Left ventricle myocardium inferior (tissue), 1 donor: Measurements from ENCODE around the gene TSHZ3. TPM values are rescaled to one million over a fixed set of nuclear protein-coding genes. Genes with fewer than 3 reads are reported as not detected.
A peak's percentile ranks its signal among the peaks of the same experiment; 100 is the strongest.

Experiments used
- DNase-seq: peaks from one replicate; pipeline ENCODE4 v3.0.0-alpha.2; 2020
- H3K27ac ChIP-seq: fragments of 200-600 bp; replicated peaks from 2 replicates; pipeline ENCODE4 v1.8.0; 2021
- H3K27me3 ChIP-seq: fragments of 200-600 bp; 2 replicates; pipeline ENCODE4 v1.8.0; 2021; ENCODE audit warnings: low read depth
- H3K36me3 ChIP-seq: fragments of 200-600 bp; 2 replicates; pipeline ENCODE4 v1.8.0; 2021
- H3K4me1 ChIP-seq: fragments of 200-600 bp; 2 replicates; pipeline ENCODE4 v1.8.0; 2021
- H3K4me3 ChIP-seq: fragments of 200-600 bp; 2 replicates; pipeline ENCODE4 v1.8.0; 2021; ENCODE audit warnings: mild to moderate bottlenecking, moderate library complexity
- H3K9me3 ChIP-seq: fragments of 200-600 bp; replicated peaks from 2 replicates; pipeline ENCODE4 v1.8.0; 2021
- intact Hi-C: fragments of 100-400 bp; cut with micrococcal nuclease; formaldehyde crosslinking; loops from one replicate; pipeline ENCODE4 v1.11.0; 2022
- total RNA-seq: library from RNA; stranded (reverse); fragmentation: NEBNext Ultra II Directional; extraction: Animal tissue kit (Norgen Biotek cat#: 25700); gene quantifications from one replicate; pipeline ENCODE4 v1.2.1, GENCODE V29; 2021
- TF ChIP-seq, protein P1 (sequence below): fragments of 200-600 bp; IDR thresholded peaks from 2 replicates; pipeline ENCODE4 v1.8.0; 2021; ENCODE audit warnings: antibody characterized with exemption, mild to moderate bottlenecking, borderline replicate concordance
- donor health status: DM: no; HTN: yes; CAD: no; lungs with severe emphysema.

The TSHZ3 gene
- total RNA-seq, 1 donor from 2014 or later: 2.9 TPM

DNA sequence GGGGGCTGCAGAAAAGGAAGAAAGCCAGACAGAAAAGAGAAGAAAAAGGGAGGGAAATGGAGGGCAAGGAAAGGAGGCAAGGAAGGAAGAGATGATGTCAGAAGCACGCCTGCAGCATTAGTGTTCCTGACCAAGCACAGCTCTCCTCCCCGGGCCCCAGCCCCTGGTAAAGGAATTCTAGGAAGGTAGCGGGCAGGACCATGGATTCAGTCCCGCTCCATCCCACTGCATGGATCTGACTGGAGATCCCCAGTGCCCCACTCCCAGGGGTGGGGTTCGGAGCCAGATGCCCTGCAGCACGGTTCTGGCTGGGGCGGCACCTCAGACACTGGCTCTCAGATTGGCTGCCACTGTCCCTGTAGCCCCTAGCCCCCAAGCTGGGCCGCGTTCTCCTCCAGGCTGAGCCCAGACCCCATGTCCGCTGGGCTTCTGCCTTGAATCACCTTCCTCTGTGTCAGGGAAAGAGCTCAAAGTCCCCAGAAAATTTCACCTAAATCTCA lies 59.8 kb downstream of the TSHZ3 start:
- Histone ChIP-seq H3K27me3 (no peaks in the 10 kb centered on the region), H3K27ac (no peak overlapping the region), H3K4me3 (no peak overlapping the region), H3K36me3 (no peaks in the 10 kb centered on the region), H3K9me3 (no peaks in the 10 kb centered on the region), H3K4me1 (peaks cover 5% of the 10 kb centered on the region)
- TF ChIP-seq, protein P1, sequence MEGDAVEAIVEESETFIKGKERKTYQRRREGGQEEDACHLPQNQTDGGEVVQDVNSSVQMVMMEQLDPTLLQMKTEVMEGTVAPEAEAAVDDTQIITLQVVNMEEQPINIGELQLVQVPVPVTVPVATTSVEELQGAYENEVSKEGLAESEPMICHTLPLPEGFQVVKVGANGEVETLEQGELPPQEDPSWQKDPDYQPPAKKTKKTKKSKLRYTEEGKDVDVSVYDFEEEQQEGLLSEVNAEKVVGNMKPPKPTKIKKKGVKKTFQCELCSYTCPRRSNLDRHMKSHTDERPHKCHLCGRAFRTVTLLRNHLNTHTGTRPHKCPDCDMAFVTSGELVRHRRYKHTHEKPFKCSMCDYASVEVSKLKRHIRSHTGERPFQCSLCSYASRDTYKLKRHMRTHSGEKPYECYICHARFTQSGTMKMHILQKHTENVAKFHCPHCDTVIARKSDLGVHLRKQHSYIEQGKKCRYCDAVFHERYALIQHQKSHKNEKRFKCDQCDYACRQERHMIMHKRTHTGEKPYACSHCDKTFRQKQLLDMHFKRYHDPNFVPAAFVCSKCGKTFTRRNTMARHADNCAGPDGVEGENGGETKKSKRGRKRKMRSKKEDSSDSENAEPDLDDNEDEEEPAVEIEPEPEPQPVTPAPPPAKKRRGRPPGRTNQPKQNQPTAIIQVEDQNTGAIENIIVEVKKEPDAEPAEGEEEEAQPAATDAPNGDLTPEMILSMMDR: no peak
- intact Hi-C loops: no loop called here
- DNase-seq: no peak

DNA sequence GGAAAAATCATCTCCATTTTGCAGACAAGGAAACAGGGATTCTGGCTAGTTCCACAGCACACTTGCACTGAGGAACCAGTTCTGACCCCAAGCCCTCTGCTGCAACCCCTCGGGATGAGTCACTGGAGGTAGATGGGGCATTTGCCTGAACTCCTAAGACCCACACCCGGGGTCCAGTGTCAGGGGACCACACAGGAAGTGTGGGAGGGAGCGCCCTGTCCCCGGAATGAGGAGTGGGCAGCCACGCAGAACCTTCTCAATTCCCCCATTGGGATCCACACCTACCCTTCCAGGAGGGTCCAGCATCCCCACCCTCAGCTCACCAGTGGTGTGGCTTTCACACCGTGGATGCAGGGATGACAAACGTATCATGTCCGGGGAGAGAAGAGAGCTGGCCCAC lies 62.7 kb downstream of the TSHZ3 start:
- H3K9me3 ChIP-seq: no peaks in the 10 kb centered on the region
- intact Hi-C loops: no loop called here
- H3K4me3 ChIP-seq: no peak overlapping the region
- no peak for DNase-seq
- H3K4me1 ChIP-seq: peaks cover 5% of the 10 kb centered on the region
- H3K27ac ChIP-seq: no peak overlapping the region
- no peaks in the 10 kb centered on the region for H3K36me3 ChIP-seq
- H3K27me3 ChIP-seq: no peaks in the 10 kb centered on the region
- TF ChIP-seq, protein P1: no peak

DNA sequence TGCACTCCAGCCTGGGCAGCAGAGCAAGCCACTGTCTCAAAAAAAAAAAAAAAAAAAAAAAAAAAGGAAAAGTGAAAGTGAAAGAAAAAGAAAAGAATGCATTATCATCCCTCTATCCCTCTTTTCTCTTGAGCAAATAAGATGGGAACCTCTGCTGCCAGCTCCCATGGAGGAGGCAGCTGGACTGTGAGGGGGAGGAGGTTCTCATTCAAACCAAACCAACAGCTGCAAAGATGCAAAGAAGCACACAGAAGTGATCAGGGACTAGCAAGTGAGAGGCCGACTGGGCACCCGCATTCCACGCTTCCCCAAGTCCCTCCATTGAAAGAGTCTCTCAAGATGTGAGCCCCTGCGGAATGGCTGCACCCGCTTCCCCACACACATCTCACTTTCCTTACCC lies 63.5 kb downstream of the TSHZ3 start:
- no peaks in the 10 kb centered on the region for H3K27me3 ChIP-seq
- TF ChIP-seq, protein P1: no peak
- H3K4me3 ChIP-seq: no peak overlapping the region
- no peaks in the 10 kb centered on the region for H3K9me3 ChIP-seq
- peaks cover 5% of the 10 kb centered on the region for H3K4me1 ChIP-seq
- peak overlapping the region; percentile 23 for H3K27ac ChIP-seq
- DNase-seq: no peak
- H3K36me3 ChIP-seq: no peaks in the 10 kb centered on the region
- intact Hi-C loops: no loop called here

DNA sequence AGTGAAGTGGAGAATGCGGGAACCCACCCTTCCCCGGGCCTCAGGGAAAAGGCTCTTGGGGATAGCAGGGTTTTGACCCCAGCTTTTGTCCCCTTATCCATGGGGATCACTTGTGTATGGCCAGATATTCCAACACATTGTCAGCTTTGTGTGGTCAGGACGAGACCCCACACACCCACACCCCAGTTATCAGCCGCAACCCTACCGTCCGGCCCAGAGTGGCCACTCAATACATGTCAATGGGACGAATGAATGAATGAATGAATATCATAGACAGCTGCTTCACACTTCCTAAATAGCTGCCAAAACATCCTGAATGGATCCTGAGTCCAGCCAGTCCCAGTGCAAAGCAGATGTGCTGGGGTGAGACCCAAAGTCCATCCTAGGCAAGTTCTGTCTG lies 64.6 kb downstream of the TSHZ3 start:
- Histone ChIP-seq H3K27ac (no peak overlapping the region), H3K4me1 (peaks cover 5% of the 10 kb centered on the region), H3K9me3 (no peaks in the 10 kb centered on the region), H3K27me3 (no peaks in the 10 kb centered on the region), H3K36me3 (no peaks in the 10 kb centered on the region), H3K4me3 (no peak overlapping the region)
- TF ChIP-seq, protein P1: no peak
- intact Hi-C loops: no loop called here
- no peak for DNase-seq

DNA sequence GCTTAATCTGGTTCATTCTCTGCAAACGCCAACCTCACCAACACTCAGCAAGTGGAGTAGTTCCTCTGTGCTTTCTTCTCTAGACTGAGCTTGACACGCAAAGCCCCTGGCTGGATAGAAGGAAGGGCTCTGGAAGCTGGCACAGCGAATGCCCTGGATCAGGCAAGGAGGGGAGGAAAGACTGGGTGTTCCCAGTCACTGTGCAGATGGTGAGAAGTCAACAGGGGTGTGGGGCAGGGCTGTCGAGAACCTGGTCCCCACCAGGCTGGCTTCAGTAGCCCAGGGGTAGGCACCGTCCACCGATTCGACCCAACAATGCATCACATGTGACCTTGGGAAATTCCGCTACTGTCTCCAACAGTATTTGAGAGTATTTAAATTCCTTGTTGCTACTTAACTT lies 65.5 kb downstream of the TSHZ3 start:
- TF ChIP-seq, protein P1: no peak
- H3K27me3 ChIP-seq: no peaks in the 10 kb centered on the region
- no peaks in the 10 kb centered on the region for H3K9me3 ChIP-seq
- H3K4me1 ChIP-seq: peaks cover 5% of the 10 kb centered on the region
- no peak overlapping the region for H3K4me3 ChIP-seq
- intact Hi-C loops: no loop called here
- no peak overlapping the region for H3K27ac ChIP-seq
- peaks cover 8% of the 10 kb centered on the region for H3K36me3 ChIP-seq
- DNase-seq: no peak
